Astrocyte (in vitro differentiated cells and primary cell): Measurements from ENCODE around the gene DLX1. TPM values are rescaled to one million over a fixed set of nuclear protein-coding genes. Genes with fewer than 3 reads are reported as not detected.
"Not testable (repeated sequence)": the region's sequence is repeated elsewhere in the genome, so short reads cannot be mapped to it uniquely, and the experiment has no call there.

Experiments
- DNase-seq: peaks from one replicate; pipeline ENCODE4 v3.0.0-alpha.2; 2010; ENCODE audit warnings: low read depth
- FAIRE-seq: peaks from 2 replicates; lab custom pipeline; 2011; peaks lifted over from hg19 to GRCh38; lab: Jason Lieb, UNC
- H2AFZ ChIP-seq: 2 replicates; pipeline ENCODE4 v1.6.0; 2012; ENCODE audit warnings: low read depth, low read length, inconsistent platforms
- H3K27ac ChIP-seq: 2 replicates; pipeline ENCODE4 v1.5.1; 2011; ENCODE audit warnings: low read depth, low read length, inconsistent platforms
- H3K27me3 ChIP-seq: 2 replicates; pipeline ENCODE4 v1.6.0; 2011; ENCODE audit warnings: low read length, inconsistent platforms; ENCODE audit not compliant: insufficient read depth
- H3K36me3 ChIP-seq: 2 replicates; pipeline ENCODE4 v1.5.1; 2011; ENCODE audit warnings: low read length, inconsistent platforms; ENCODE audit not compliant: insufficient read depth
- H3K4me1 ChIP-seq: 2 replicates; pipeline ENCODE4 v1.5.1; 2011; ENCODE audit warnings: low read length, inconsistent platforms; ENCODE audit not compliant: insufficient read depth
- H3K4me2 ChIP-seq: 2 replicates; pipeline ENCODE4 v1.6.0; 2012; ENCODE audit warnings: low read length, inconsistent platforms
- H3K4me3 ChIP-seq: 2 replicates; pipeline ENCODE4 v1.5.1; 2011; ENCODE audit warnings: low read depth, mild to moderate bottlenecking, low read length, inconsistent platforms; ENCODE audit not compliant: insufficient read depth
- H3K79me2 ChIP-seq: 2 replicates; pipeline ENCODE4 v1.6.0; 2012; ENCODE audit warnings: mild to moderate bottlenecking, low read length, inconsistent platforms; ENCODE audit not compliant: insufficient read depth
- H3K9ac ChIP-seq: 2 replicates; pipeline ENCODE4 v1.6.0; 2012; ENCODE audit warnings: mild to moderate bottlenecking, low read length, inconsistent platforms
- H3K9me3 ChIP-seq: 2 replicates; pipeline ENCODE4 v1.5.1; 2012; ENCODE audit warnings: low read depth, mild to moderate bottlenecking, low read length, inconsistent platforms; ENCODE audit not compliant: insufficient read depth
- H4K20me1 ChIP-seq: 2 replicates; pipeline ENCODE4 v1.6.0; 2012; ENCODE audit warnings: low read length, inconsistent platforms; ENCODE audit not compliant: insufficient read depth
- H3K27ac Mint-ChIP-seq: one replicate; pipeline ENCODE4 v1.8.0; 2021; ENCODE audit warnings: mild to moderate bottlenecking, mixed read lengths; ENCODE audit not compliant: unreplicated experiment
- H3K27me3 Mint-ChIP-seq: one replicate; pipeline ENCODE4 v1.8.0; 2021; ENCODE audit warnings: low read depth, mixed read lengths; ENCODE audit not compliant: unreplicated experiment
- H3K36me3 Mint-ChIP-seq: one replicate; pipeline ENCODE4 v1.8.0; 2021; ENCODE audit warnings: low read depth, mixed read lengths; ENCODE audit not compliant: unreplicated experiment
- H3K4me1 Mint-ChIP-seq: one replicate; pipeline ENCODE4 v1.8.0; 2021; ENCODE audit warnings: low read depth, mixed read lengths; ENCODE audit not compliant: unreplicated experiment
- H3K4me3 Mint-ChIP-seq: one replicate; pipeline ENCODE4 v1.8.0; 2021; ENCODE audit warnings: mild to moderate bottlenecking, moderate library complexity, mixed read lengths; ENCODE audit not compliant: unreplicated experiment
- H3K9me3 Mint-ChIP-seq: one replicate; pipeline ENCODE4 v1.8.0; 2021; ENCODE audit warnings: mild to moderate bottlenecking, mixed read lengths; ENCODE audit not compliant: unreplicated experiment
- EZH2 ChIP-seq: IDR thresholded peaks from 2 replicates; pipeline ENCODE4 v1.6.1; 2012; ENCODE audit warnings: mild to moderate bottlenecking, low read length, inconsistent platforms; ENCODE audit not compliant: insufficient read depth
- total RNA-seq: library from RNA; stranded (reverse); gene quantifications from 2 replicates; pipeline ENCODE4 v1.2.1, GENCODE V29; 2021
- TF ChIP-seq, protein P1 (sequence below): IDR thresholded peaks from 2 replicates; pipeline ENCODE4 v1.5.1; 2011; ENCODE audit warnings: low read depth, mild to moderate bottlenecking, inconsistent platforms, low read length, moderate library complexity; ENCODE audit not compliant: insufficient read depth

DLX1 gene
- total RNA-seq, 1 donor from 2014 or later = 0.27 TPM

DNA sequence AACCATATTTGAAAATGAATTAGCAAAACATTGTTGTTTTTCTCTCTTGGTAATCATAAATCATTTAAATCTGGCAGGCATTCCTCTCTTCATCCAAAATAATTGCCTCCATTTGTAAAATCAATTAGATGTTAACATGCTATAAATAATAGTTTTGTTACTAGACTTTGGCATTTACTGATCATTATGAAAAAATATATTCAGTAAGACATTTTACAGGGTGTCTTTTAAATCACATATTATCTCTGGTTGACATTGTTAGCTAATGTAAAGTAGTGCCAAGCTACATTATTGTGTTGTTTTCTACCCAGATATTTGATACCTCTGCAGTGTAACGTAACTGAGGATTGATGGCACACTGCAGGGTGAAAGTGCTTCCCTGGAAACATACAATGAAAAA lies 31.8 kb upstream of the DLX1 start:
- no peaks in the 10 kb centered on the region for H3K79me2 ChIP-seq
- no peaks in the 10 kb centered on the region for H3K27me3 Mint-ChIP-seq
- no peak overlapping the region for H3K9ac ChIP-seq
- H3K27me3 ChIP-seq = no peaks in the 10 kb centered on the region
- DNase-seq = no peak
- H3K27ac ChIP-seq = no peak overlapping the region
- no peaks in the 10 kb centered on the region for H3K36me3 ChIP-seq
- no peaks in the 10 kb centered on the region for H4K20me1 ChIP-seq
- no peaks in the 10 kb centered on the region for H3K4me1 ChIP-seq
- FAIRE-seq = no peak
- peaks cover 12% of the 10 kb centered on the region for H3K4me1 Mint-ChIP-seq
- no peaks in the 10 kb centered on the region for H3K9me3 ChIP-seq
- H3K4me3 Mint-ChIP-seq = no peak overlapping the region
- H3K27ac Mint-ChIP-seq = no peak overlapping the region
- TF ChIP-seq EZH2 = no peak
- TF ChIP-seq, protein P1, sequence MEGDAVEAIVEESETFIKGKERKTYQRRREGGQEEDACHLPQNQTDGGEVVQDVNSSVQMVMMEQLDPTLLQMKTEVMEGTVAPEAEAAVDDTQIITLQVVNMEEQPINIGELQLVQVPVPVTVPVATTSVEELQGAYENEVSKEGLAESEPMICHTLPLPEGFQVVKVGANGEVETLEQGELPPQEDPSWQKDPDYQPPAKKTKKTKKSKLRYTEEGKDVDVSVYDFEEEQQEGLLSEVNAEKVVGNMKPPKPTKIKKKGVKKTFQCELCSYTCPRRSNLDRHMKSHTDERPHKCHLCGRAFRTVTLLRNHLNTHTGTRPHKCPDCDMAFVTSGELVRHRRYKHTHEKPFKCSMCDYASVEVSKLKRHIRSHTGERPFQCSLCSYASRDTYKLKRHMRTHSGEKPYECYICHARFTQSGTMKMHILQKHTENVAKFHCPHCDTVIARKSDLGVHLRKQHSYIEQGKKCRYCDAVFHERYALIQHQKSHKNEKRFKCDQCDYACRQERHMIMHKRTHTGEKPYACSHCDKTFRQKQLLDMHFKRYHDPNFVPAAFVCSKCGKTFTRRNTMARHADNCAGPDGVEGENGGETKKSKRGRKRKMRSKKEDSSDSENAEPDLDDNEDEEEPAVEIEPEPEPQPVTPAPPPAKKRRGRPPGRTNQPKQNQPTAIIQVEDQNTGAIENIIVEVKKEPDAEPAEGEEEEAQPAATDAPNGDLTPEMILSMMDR = no peak
- H2AFZ ChIP-seq = no peak overlapping the region
- no peak overlapping the region for H3K4me2 ChIP-seq
- no peaks in the 10 kb centered on the region for H3K36me3 Mint-ChIP-seq
- no peak overlapping the region for H3K4me3 ChIP-seq
- no peaks in the 10 kb centered on the region for H3K9me3 Mint-ChIP-seq

DNA sequence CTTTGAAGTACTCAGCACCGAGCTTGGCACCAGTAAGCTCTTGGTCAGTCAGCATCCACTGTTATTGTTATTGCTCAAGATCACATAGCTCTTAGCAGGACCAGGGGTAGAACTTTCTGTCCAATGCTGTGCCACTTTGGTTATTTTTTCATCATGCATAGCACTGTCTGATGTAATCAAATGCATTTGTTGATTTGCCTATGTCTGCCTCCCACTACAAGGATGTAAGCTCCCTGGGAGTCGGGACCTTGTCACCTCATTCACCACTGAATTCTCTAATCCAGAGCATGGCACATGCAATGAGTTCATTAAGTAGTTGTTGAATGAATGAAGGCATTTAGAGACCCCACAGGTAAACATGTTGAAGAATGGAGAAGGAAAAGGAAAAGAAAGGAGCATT lies 29.0 kb upstream of the DLX1 start:
- no peak for FAIRE-seq
- no peak for DNase-seq
- H3K4me3 Mint-ChIP-seq = no peak overlapping the region
- Histone ChIP-seq H3K79me2 (no peaks in the 10 kb centered on the region), H3K4me1 (no peaks in the 10 kb centered on the region), H3K4me3 (no peak overlapping the region), H3K9me3 (no peaks in the 10 kb centered on the region), H3K27me3 (no peaks in the 10 kb centered on the region), H3K9ac (no peak overlapping the region), H3K27ac (no peak overlapping the region), H2AFZ (no peak overlapping the region), H3K4me2 (no peak overlapping the region), H4K20me1 (no peaks in the 10 kb centered on the region), H3K36me3 (no peaks in the 10 kb centered on the region)
- no peaks in the 10 kb centered on the region for H3K9me3 Mint-ChIP-seq
- no peak overlapping the region for H3K27ac Mint-ChIP-seq
- H3K27me3 Mint-ChIP-seq = no peaks in the 10 kb centered on the region
- no peaks in the 10 kb centered on the region for H3K36me3 Mint-ChIP-seq
- H3K4me1 Mint-ChIP-seq = peaks cover 7% of the 10 kb centered on the region
- TF ChIP-seq, protein P1 = no peak
- TF ChIP-seq EZH2 = no peak

DNA sequence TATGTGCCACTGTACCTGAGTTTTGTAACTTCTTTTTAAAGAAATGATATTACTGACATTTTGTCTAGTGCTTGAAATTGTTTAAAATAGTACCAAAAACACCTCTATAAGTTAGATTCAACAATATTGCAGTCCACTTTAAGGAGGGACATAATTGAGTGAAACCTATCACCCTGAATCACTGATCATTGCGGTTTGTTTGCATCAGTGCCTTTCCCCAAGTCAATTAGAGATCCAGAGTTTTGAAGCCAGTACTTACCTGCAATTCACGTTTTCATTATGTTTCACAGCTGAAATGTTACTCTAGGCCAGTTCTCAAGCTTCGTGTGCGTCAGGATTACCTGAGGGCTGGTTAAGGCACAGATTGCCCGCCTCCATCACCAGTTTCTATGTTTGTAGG lies 26.6 kb upstream of the DLX1 start:
- peaks cover 2% of the 10 kb centered on the region for H3K36me3 Mint-ChIP-seq
- no peak overlapping the region for H3K4me3 ChIP-seq
- no peak overlapping the region for H3K4me3 Mint-ChIP-seq
- FAIRE-seq (no peak), DNase-seq (no peak)
- no peaks in the 10 kb centered on the region for H3K79me2 ChIP-seq
- H3K27ac ChIP-seq = no peak overlapping the region
- no peak overlapping the region for H3K27ac Mint-ChIP-seq
- H3K27me3 ChIP-seq = no peaks in the 10 kb centered on the region
- no peak overlapping the region for H3K4me2 ChIP-seq
- peaks cover 1% of the 10 kb centered on the region for H3K27me3 Mint-ChIP-seq
- no peak overlapping the region for H2AFZ ChIP-seq
- no peaks in the 10 kb centered on the region for H3K4me1 ChIP-seq
- no peak overlapping the region for H3K9ac ChIP-seq
- H3K9me3 ChIP-seq = no peaks in the 10 kb centered on the region
- H3K36me3 ChIP-seq = no peaks in the 10 kb centered on the region
- no peaks in the 10 kb centered on the region for H3K4me1 Mint-ChIP-seq
- H4K20me1 ChIP-seq = no peaks in the 10 kb centered on the region
- no peaks in the 10 kb centered on the region for H3K9me3 Mint-ChIP-seq
- TF ChIP-seq, protein P1 = no peak
- TF ChIP-seq EZH2 = no peak

DNA sequence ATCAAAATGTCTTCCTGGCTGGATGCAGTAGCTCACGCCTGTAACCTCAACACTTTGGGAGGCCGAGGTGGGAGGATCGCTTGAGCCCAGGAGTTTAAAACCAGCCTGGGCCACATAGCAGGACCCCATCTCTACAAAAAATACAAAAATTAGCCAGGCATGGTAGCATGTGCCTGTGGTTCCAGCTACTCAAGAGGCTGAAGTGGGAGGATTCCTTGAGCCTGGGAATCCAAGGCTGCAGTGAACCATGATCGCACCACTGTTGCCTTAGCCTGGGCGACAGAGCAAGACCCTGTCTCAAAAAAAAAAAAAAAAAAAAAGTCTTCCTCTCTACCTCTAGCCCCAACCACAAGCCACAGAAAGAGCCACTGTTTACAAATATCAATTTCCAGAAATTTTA lies 25.2 kb upstream of the DLX1 start:
- not testable (repeated sequence) for H3K4me1 Mint-ChIP-seq, H3K27me3 ChIP-seq, H3K9me3 ChIP-seq, H3K4me2 ChIP-seq, H3K4me3 Mint-ChIP-seq, DNase-seq, H4K20me1 ChIP-seq, H3K79me2 ChIP-seq, H3K9ac ChIP-seq, H3K36me3 Mint-ChIP-seq, H3K4me1 ChIP-seq, H3K27me3 Mint-ChIP-seq, H3K27ac Mint-ChIP-seq, H3K9me3 Mint-ChIP-seq, FAIRE-seq, H3K36me3 ChIP-seq, H2AFZ ChIP-seq, H3K4me3 ChIP-seq, H3K27ac ChIP-seq
